KMS-11 (cell line): ENCODE data around the gene EMP1.

Experiments used
- H2AFZ ChIP-seq: fragments of 200-600 bp; sonication (generic); 2 replicates; pipeline ENCODE4 v1.6.1; 2016; ENCODE audit warnings: antibody characterized with exemption, mixed run types, low read depth
- H3K27ac ChIP-seq: fragments of 200-600 bp; sonication (generic); 2 replicates; pipeline ENCODE4 v1.6.1; 2016; ENCODE audit warnings: mild to moderate bottlenecking, mixed run types
- H3K27me3 ChIP-seq: fragments of 200-600 bp; sonication (generic); 2 replicates; pipeline ENCODE4 v1.6.1; 2017; ENCODE audit warnings: mild to moderate bottlenecking, low read depth, mixed run types, moderate library complexity; ENCODE audit not compliant: insufficient read depth
- H3K36me3 ChIP-seq: fragments of 200-600 bp; sonication (generic); 2 replicates; pipeline ENCODE4 v1.6.1; 2017; ENCODE audit warnings: mild to moderate bottlenecking, mixed run types; ENCODE audit not compliant: insufficient read depth
- H3K4me1 ChIP-seq: fragments of 200-600 bp; sonication (generic); 2 replicates; pipeline ENCODE4 v1.6.1; 2016; ENCODE audit warnings: mild to moderate bottlenecking, low read depth, mixed run types; ENCODE audit not compliant: poor library complexity, severe bottlenecking
- H3K4me2 ChIP-seq: fragments of 200-600 bp; sonication (generic); 2 replicates; pipeline ENCODE4 v1.7.0; 2016; ENCODE audit warnings: mild to moderate bottlenecking, mixed run types
- H3K4me3 ChIP-seq: fragments of 200-600 bp; sonication (generic); IDR thresholded peaks from 2 replicates; pipeline ENCODE4 v1.6.1; 2017; ENCODE audit warnings: low read depth, low read length, mixed read lengths; ENCODE audit not compliant: insufficient read depth
- H3K79me2 ChIP-seq: fragments of 200-600 bp; sonication (generic); 2 replicates; pipeline ENCODE4 v1.6.1; 2016; ENCODE audit warnings: low read depth, mixed run types; ENCODE audit not compliant: insufficient read depth
- H3K9ac ChIP-seq: fragments of 200-600 bp; sonication (generic); 2 replicates; pipeline ENCODE4 v1.6.1; 2016; ENCODE audit warnings: mild to moderate bottlenecking, mixed run types
- H4K20me1 ChIP-seq: fragments of 200-600 bp; sonication (generic); 2 replicates; pipeline ENCODE4 v1.6.1; 2016; ENCODE audit warnings: mild to moderate bottlenecking, mixed run types; ENCODE audit not compliant: insufficient read depth
- TF ChIP-seq, protein P1 (sequence below): fragments of 200-600 bp; sonication (generic); conservative IDR thresholded peaks from 2 replicates; pipeline ENCODE4 v1.6.1; 2017; ENCODE audit warnings: low read depth, mild to moderate bottlenecking, antibody characterized with exemption, low read length, moderate library complexity, mixed read lengths

The EMP1 gene

DNA sequence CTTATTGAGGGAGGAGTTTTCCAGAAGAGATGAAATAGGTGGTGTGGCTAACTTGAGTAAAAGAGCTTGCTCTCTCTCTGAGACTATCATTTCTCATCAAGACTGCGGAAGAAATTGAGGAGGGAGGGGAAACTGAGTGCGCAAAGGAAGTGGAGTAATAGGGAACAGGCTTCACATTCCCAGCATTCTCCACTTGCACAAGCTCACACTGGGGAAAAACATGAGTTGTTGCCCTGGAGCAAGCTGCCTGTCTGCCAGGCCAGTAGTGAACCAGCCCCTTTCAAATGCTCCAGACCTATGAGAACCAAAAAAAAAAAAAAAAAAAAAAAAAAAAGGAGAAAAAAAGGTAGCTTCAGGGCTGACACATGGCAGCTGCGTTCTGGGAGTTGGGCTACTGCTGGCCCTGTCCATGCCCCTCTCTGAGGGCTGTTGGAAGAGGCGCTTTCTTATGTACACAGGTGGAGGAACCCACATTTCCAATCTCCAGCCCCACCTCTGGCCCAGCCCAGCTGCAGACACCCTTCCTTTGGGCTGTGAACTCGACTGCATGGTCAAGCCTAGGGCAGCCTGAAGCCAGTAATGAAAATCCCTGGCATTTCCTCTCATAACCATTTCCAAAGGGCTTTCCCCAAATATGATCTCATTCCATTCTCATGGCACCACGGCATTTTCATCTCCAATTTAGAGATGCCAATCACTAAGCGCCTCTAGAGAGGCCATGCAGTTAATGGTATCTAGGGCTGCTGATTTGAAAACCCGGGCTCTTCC is 32.5 kb upstream of the EMP1 start:
- no peaks in the 10 kb centered on the region for H3K27me3 ChIP-seq
- H3K9ac ChIP-seq, result no peak overlapping the region
- H3K4me3 ChIP-seq, result no peak overlapping the region
- H3K4me2 ChIP-seq, result no peak overlapping the region; the same call in 1 of the 2 replicates
- H2AFZ ChIP-seq, result no peak overlapping the region
- H3K36me3 ChIP-seq, result no peaks in the 10 kb centered on the region
- no peaks in the 10 kb centered on the region for H4K20me1 ChIP-seq
- no peak overlapping the region for H3K27ac ChIP-seq
- no peaks in the 10 kb centered on the region for H3K79me2 ChIP-seq
- TF ChIP-seq, protein P1, sequence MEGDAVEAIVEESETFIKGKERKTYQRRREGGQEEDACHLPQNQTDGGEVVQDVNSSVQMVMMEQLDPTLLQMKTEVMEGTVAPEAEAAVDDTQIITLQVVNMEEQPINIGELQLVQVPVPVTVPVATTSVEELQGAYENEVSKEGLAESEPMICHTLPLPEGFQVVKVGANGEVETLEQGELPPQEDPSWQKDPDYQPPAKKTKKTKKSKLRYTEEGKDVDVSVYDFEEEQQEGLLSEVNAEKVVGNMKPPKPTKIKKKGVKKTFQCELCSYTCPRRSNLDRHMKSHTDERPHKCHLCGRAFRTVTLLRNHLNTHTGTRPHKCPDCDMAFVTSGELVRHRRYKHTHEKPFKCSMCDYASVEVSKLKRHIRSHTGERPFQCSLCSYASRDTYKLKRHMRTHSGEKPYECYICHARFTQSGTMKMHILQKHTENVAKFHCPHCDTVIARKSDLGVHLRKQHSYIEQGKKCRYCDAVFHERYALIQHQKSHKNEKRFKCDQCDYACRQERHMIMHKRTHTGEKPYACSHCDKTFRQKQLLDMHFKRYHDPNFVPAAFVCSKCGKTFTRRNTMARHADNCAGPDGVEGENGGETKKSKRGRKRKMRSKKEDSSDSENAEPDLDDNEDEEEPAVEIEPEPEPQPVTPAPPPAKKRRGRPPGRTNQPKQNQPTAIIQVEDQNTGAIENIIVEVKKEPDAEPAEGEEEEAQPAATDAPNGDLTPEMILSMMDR, result no peak
- peaks cover 37% of the 10 kb centered on the region for H3K4me1 ChIP-seq

DNA sequence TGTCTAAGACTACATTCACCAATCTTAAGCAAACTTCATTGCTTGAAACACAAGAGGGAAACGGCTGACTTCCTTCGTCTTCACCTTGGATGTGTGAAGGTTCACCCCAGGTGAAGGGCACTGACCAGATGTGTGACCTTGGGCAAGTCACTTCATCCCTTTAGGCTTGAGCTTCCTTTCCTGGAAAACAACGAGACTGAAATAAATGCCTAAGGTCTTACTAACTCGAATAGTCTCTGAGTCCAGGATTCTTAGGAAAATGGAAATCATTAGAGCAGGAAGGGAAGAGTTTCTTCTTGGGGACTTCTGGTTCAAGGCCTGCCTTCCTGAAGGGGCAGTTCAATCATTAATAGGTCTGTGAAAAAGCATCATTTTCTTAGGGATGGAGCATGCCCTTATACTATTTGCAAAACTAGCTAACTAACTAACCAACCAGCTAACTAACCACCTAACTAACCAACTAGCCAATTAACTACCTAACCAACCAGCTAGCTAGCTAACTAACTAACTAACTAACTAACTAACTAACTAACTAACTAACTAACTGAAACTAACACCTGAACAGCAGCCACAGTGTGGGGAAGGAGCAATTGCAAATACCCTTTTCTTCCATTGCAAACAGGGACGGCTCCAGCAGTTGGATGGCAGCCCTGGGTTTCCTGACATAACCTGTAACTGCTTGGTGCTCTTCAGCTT is 31.5 kb upstream of the EMP1 start:
- no peaks in the 10 kb centered on the region for H3K36me3 ChIP-seq
- no peak overlapping the region for H3K4me3 ChIP-seq
- H2AFZ ChIP-seq, result peak overlapping the region; percentile 52
- peak overlapping the region; percentile 88 for H3K4me2 ChIP-seq
- H3K4me1 ChIP-seq, result peaks cover 43% of the 10 kb centered on the region
- no peaks in the 10 kb centered on the region for H4K20me1 ChIP-seq
- peak overlapping the region; percentile 17; the same call in 1 of the 2 replicates for H3K9ac ChIP-seq
- H3K27me3 ChIP-seq, result no peaks in the 10 kb centered on the region
- TF ChIP-seq, protein P1, result no peak
- H3K27ac ChIP-seq, result peak overlapping the region; percentile 79
- no peaks in the 10 kb centered on the region for H3K79me2 ChIP-seq

DNA sequence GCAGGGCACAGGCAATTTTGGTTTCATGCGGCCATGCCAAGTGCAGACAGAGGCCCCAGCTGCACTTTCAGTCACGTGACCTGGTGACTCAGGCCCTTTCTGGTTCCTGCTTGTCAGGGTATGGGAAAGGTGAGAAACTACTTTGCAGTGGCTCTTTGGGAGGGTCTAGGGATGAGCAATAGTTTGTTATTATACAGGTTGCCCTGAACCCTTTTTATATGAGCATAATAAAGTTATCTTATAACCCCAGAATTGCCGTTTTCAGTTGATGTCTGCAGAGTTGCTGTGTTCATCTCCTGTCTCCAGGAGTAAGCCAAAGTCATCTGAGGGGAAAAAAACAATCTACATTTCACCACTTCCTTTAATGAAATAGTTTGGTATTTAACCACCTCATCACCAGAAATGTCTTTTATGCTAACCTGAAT is 30.9 kb upstream of the EMP1 start:
- Histone ChIP-seq H3K27ac (peak overlapping the region; percentile 79), H3K27me3 (no peaks in the 10 kb centered on the region), H3K36me3 (no peaks in the 10 kb centered on the region), H3K9ac (peak overlapping the region; percentile 17; the same call in 1 of the 2 replicates), H2AFZ (peak overlapping the region; percentile 52; the same call in 1 of the 2 replicates), H3K4me2 (peak overlapping the region; percentile 88), H3K4me3 (no peak overlapping the region), H3K4me1 (peaks cover 45% of the 10 kb centered on the region), H4K20me1 (no peaks in the 10 kb centered on the region), H3K79me2 (no peaks in the 10 kb centered on the region)
- TF ChIP-seq, protein P1, result no peak

DNA sequence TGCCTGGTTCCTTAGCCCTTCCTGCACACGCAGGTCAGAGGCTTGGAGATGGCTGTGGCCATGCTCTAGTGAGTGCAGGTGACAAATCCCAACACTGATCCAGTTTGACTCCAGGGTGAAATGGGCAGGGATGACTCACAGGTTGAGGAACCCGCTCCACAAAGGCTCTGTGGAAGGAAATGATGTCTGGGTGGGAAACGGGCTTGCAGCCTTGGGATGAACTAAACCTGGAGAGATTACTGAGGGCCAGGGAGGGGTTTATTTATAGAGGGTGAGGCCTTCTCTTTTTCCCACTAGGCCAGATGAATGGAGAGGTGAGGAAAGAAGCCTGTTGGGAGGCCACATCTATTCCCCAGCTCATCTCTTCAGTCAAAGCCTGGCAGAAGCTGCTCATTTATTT is 29.3 kb upstream of the EMP1 start:
- H3K4me1 ChIP-seq, result peaks cover 60% of the 10 kb centered on the region
- H3K27me3 ChIP-seq, result no peaks in the 10 kb centered on the region
- no peak overlapping the region for H3K4me3 ChIP-seq

More for the DNA sequence above, 29.3 kb upstream of the EMP1 start:
- Histone ChIP-seq H3K9ac (no peak overlapping the region), H2AFZ (no peak overlapping the region), H3K36me3 (no peaks in the 10 kb centered on the region), H4K20me1 (no peaks in the 10 kb centered on the region), H3K79me2 (no peaks in the 10 kb centered on the region), H3K27ac (no peak overlapping the region), H3K4me2 (no peak overlapping the region)
- TF ChIP-seq, protein P1, result no peak
